Measurements from ENCODE around the gene BCOR. TPM values are rescaled to one million over a fixed set of nuclear protein-coding genes. Genes with fewer than 3 reads are reported as not detected.

BCOR gene
- total and polyA plus RNA-seq, 2 of the 4 experiments (the other 2 are of a cell fraction): 7.5 to 9.0 TPM

DNA sequence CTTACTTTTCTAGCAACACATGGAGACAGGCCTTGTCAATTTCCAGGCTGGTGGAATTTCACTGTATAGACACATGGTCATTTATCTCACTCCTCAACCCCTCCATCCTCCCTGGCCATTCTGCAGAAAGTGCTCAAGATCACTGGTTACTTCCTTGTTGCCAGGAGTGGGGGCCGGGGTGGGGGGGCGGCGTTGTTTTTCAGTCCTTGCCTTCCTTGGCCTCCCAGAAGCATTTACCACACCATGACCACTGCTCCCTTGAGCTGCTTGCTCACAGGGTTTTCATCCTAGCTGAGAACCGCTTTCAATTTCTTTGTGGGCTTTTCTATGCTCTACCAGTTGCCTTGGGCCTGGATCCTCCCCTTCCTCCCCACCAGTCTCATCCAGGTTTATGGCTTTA lies 14.1 kb upstream of the BCOR start:
- ATAC-seq (ENCODE audit: low read depth) (no peak), DNase-seq (no peak)
- Histone ChIP-seq H3K27me3 (ENCODE audit: control insufficient read depth, insufficient read depth, low read length) (no peaks in the 10 kb centered on the region; the same call in 1 of the 2 replicates), H3K23ac (ENCODE audit: low read depth, low read length) (no peak overlapping the region), H3K56ac (ENCODE audit: extremely low read depth, insufficient read depth, low read length) (no peak overlapping the region), H4K5ac (ENCODE audit: low read depth, low read length) (no peak overlapping the region), H3K79me1 (ENCODE audit: low read depth in 1 of 2, low read length in 2 of 2) (no peaks in the 10 kb centered on the region), H3K4me1 (ENCODE audit: control insufficient read depth, insufficient read depth, low read length) (peaks cover 9% of the 10 kb centered on the region), H3K9me3 (ENCODE audit: control insufficient read depth, insufficient read depth, low read length) (no peaks in the 10 kb centered on the region), H3K9ac (ENCODE audit: low read depth, low read length) (no peak overlapping the region), H2BK20ac (ENCODE audit: low read depth, low read length) (no peak overlapping the region), H3K4ac (ENCODE audit: low read depth, low read length) (no peak overlapping the region), H2BK120ac (ENCODE audit: low read depth, low read length) (no peak overlapping the region), H3K27ac (ENCODE audit: insufficient read depth, low read length) (no peak overlapping the region), H2AK9ac (replicated peaks; ENCODE audit: low read depth, low read length, poor library complexity) (no peak overlapping the region), H3K4me2 (ENCODE audit: low read depth, low read length) (no peak overlapping the region), H3K36me3 (ENCODE audit: control insufficient read depth, insufficient read depth, low read length) (no peaks in the 10 kb centered on the region), H3K14ac (replicated peaks; ENCODE audit: low read depth, low read length) (no peak overlapping the region), H4K20me1 (ENCODE audit: insufficient read depth, low read length) (no peaks in the 10 kb centered on the region), H2AFZ (replicated peaks; ENCODE audit: low read length, poor library complexity) (no peak overlapping the region), H4K8ac (ENCODE audit: low read depth in 2 of 2, low read length in 2 of 2) (no peak overlapping the region), H3K18ac (ENCODE audit: low read depth, low read length) (no peak overlapping the region), H4K91ac (ENCODE audit: insufficient read depth, low read depth, low read length) (no peak overlapping the region), H2BK15ac (ENCODE audit: low read depth, low read length) (no peak overlapping the region), H2BK5ac (ENCODE audit: low read depth, low read length, poor library complexity, severe bottlenecking) (no peak overlapping the region), H3K4me3 (ENCODE audit: insufficient read depth, low read depth, low read length) (no peak overlapping the region), H2AK5ac (ENCODE audit: low read depth, low read length) (no peak overlapping the region), H3K9me1 (ENCODE audit: insufficient read depth, low read length) (no peaks in the 10 kb centered on the region)
- ChIA-PET POLR2A (ENCODE audit: unreplicated experiment) (no interaction called here), CTCF (interaction anchor here (0.7 kb wide), 1 partner anchor 13 kb away, joined by 4 read pairs; no protein-coding TSS in a partner anchor)
- dilution Hi-C loops (cut with HindIII; ENCODE audit: low sequenced_read_pairs, unreplicated experiment) (no loop called here), in situ Hi-C loops (cut with MboI; ENCODE audit: low sequenced_read_pairs) (no loop called here), intact Hi-C loops (cut with micrococcal nuclease) (loop anchor here (2.0 kb wide), 1 partner anchor 41 kb away; no protein-coding TSS in a partner anchor)
- WGBS, 2 experiments (ENCODE audit: extremely low coverage in 2 of 2, insufficient read length in 1 of 2): 60% methylated on average over 1 of the region's 4 CpGs; no CpG with 5 or more reads in 1 of the 2 experiments
- BruUV-seq (replicated peaks): no TSS peak
- no peak for TF ChIP-seq FOS (IDR thresholded peaks at IDR 0.05; ENCODE audit: low read depth, low read length)
- TF ChIP-seq CHD1 (IDR thresholded peaks at IDR 0.05; ENCODE audit: low read depth, low read length): no peak
- no peak for TF ChIP-seq POLR2A (IDR thresholded peaks at IDR 0.05; ENCODE audit: low read depth, low read length)
- TF ChIP-seq, protein P1, sequence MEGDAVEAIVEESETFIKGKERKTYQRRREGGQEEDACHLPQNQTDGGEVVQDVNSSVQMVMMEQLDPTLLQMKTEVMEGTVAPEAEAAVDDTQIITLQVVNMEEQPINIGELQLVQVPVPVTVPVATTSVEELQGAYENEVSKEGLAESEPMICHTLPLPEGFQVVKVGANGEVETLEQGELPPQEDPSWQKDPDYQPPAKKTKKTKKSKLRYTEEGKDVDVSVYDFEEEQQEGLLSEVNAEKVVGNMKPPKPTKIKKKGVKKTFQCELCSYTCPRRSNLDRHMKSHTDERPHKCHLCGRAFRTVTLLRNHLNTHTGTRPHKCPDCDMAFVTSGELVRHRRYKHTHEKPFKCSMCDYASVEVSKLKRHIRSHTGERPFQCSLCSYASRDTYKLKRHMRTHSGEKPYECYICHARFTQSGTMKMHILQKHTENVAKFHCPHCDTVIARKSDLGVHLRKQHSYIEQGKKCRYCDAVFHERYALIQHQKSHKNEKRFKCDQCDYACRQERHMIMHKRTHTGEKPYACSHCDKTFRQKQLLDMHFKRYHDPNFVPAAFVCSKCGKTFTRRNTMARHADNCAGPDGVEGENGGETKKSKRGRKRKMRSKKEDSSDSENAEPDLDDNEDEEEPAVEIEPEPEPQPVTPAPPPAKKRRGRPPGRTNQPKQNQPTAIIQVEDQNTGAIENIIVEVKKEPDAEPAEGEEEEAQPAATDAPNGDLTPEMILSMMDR (conservative IDR thresholded peaks at IDR 0.05; ENCODE audit: low read depth, low read length): no peak
- TF ChIP-seq RAD21 (IDR thresholded peaks at IDR 0.05; ENCODE audit: low read length): no peak
- TF ChIP-seq BHLHE40 (IDR thresholded peaks at IDR 0.05; ENCODE audit: low read depth, low read length): no peak
- TF ChIP-seq MAFK (IDR thresholded peaks at IDR 0.05; ENCODE audit: low read depth, low read length): no peak
- TF ChIP-seq RFX5 (IDR thresholded peaks at IDR 0.05; ENCODE audit: low read depth, low read length): no peak
- TF ChIP-seq, protein P2, sequence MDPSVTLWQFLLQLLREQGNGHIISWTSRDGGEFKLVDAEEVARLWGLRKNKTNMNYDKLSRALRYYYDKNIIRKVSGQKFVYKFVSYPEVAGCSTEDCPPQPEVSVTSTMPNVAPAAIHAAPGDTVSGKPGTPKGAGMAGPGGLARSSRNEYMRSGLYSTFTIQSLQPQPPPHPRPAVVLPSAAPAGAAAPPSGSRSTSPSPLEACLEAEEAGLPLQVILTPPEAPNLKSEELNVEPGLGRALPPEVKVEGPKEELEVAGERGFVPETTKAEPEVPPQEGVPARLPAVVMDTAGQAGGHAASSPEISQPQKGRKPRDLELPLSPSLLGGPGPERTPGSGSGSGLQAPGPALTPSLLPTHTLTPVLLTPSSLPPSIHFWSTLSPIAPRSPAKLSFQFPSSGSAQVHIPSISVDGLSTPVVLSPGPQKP (IDR thresholded peaks at IDR 0.05; ENCODE audit: borderline replicate concordance, low read depth, low read length): no peak
